Measurements from ENCODE around the gene TRIM2.

The TRIM2 gene

DNA sequence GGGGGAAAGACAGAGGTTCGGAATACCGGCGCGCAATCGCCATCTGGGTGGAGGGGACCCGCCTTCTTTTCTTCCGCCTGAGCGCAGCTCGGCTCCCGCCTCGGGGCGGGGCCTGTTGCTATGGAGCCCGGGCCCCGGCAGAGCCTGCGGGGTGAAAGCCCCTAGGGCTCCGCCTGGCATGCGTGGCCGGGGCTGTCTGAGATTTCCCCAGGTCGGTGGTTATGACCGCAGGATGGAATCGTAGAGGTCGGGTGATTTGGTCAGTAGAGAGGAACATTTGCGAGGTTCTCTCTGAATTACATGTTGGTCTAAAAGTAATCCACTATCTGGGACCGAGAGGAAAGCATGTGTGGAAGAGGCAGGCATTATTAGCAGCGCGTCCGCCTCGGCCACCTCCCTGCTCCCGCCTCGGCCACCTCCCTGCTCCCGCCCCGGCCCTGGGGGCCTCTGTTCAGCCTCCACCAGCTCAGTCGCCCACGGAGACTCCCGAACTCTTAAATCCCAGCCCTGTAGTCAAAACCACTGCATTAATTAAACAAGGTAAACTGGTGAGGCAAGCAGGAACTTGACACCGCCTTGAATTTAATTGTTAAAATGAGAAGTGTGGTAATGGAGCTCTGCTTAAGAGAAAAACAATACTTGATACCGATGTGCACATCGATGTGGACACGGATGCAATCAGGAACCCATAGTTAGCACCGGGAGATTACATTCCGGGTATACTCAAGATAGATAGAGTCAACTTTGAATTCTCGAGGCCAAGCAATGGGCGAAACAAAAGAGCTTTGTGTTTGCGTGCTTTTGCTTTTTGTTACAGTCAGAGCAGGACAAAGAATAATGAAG is 45.2 kb downstream of the TRIM2 start:
- peak; percentile 54 to 79 (median 60) for DNase-seq

DNA sequence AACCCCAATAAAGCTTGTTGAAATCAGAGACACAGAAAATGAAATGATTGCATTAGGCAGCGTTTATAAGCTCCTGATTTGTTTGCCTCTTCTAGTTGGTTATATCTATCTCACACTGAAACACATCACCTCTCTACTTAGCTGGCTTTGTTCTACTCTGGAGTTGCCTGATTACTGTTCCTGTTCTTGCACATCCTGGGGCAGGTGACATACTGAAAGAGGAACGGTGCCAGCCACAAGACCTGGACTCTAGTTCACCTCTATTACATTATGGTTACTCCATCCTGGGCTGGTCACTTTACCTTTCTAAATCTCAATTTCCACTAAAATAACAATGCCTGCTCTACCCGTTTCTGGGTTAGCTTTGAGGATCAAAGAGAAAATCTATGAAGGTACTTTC is 47.9 kb downstream of the TRIM2 start:
- DNase-seq, result no peak

DNA sequence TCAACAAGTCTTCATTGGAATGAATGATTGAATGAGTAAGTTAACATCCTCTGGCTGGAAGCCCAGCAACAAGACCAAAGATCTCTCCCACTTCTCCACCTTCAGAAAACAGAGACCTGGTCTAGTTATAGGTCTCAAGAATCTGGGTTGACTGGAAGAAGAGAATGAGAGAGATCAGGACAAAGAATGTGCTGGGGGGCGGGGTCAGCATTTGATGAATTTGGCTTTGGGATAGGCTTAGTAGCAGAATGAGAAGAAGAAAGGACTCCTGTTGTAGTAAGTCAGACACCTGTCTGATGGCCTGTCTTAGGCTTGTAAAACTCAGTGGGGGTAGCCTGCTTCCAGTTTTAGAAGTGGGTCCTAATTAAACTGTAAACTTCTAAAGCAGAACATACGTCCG is 51.0 kb downstream of the TRIM2 start:
- no peak for DNase-seq

DNA sequence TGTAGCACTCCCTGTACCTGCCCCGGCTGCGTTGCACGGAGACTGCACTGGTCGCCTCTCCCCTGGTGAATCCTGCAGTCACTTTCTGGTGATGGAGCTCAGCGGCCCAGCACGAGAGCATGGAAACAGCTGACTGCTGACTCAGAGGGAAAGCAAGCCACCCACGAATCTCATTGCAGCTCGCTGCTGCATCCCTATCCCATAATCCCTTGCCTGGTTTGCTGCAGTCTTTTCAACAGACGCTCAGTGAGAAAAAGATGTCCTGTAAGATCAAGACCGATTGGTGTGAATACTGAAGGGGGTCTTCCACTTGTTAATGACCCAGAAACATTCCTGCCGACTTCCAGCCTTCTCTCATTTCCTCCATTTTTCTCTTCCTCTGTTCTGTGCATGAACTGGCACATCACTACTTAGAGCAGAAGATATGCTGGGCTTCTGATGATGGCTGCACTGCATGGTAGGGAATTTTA is 52.9 kb downstream of the TRIM2 start:
- DNase-seq, result peak; percentile 45 to 72 (median 68)

DNA sequence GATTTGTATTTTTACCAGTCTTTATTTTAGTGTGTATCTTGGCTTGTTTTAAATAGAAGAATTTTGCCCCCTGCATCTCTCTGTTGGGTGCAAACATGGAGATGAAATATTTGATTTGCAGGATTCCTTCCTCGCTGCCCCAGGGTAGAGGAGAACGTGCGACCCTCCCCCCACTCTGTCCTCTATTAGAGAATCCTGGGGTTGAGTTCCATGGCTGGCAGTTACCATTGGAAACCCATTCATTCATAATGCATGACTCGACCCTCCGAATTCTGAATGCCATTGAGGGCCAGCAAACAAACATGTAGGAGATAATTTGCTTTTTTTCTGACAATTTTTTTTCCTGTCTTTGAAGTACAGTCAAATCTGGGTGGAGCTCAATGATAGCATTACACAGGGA is 53.7 kb downstream of the TRIM2 start:
- no peak for DNase-seq

DNA sequence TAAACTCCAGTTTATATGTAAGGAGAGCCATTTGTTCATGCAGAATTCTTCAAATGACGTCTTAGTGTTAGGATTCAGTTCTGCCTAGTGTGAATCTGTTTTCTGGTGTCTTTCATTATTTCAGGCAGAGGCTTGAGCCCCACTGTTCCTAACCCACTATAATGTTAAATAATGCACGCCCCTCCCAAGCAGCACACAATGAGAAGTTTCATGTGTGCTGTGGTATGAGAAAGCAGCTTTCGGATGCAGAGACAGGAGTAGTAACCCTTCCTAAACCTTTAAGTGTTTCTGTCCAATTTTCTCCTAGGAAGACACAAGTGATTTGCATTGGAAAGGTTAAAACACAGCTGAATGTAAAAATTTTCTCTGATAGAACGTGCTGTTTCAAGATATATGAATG is 54.5 kb downstream of the TRIM2 start:
- DNase-seq, result no peak

DNA sequence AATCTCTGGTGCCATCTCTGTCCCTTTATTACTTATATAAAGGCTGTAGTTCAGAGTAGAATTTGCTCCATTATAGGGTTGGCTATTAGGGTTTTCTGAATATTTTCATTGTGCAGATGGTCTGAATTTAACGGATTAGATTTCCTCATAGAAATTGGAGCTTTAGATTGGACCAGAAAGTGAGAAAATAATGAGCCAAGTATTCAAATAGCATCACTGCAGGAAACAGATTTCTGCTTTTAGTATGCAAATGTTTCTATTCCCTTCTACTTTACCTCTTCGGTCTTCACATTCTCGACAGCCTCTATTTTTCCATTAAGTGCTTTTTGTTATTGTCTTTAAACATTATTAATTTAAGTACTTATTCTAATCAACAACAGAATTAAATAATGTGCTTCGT is 55.4 kb downstream of the TRIM2 start:
- no peak for DNase-seq

DNA sequence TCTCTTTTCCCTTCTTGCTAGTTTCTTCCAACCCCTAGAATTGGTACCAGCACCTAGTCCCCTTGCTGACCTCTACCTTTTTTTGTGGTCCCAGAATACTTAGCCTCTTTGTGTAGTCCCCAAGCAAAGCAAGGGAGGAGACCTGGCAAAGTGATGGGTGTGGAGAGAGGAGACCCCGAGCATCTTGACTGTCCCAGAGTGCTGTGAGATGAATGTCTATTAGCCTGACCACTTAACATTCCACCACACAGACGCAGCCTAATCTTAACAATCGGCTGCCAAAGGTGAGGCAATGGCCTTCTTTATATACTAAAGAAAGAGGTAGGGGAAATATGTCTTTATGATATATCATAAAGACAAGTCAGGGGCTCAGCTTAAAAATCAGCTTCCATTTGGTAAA is 55.9 kb downstream of the TRIM2 start:
- no peak for DNase-seq

DNA sequence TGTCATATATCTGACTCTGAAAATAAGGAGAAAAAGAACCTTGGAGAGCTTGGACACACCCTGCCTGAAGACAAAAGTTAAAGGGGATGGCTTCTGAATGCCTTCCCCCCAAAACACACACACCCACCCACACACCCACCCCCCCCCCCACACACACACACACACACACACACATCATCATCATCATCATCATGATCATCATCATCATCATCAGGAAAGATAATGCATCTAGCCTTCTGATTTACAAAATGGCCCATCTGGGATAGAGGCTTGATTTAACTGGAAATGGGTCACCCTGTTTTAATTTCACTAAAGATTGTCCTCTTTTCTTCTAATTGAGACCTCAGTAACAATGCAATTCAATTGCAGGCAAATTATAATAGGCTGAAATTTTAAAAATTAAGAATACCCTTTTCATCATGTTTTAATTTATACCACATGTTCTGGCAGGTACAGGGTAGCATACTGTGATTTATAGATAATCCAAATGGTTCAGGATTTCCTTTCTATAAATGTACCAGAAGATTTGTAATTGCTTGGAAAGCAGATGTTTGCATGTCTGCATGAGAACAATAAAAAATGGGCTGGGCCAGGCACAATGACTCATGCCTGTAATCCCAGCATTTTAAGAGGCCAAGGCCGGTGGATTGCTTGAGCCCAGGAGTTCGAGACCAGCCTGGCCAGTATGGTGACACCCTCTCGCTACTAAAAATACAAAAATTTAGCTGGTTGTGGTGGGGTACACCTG is 56.5 kb downstream of the TRIM2 start:
- DNase-seq, result no peak

DNA sequence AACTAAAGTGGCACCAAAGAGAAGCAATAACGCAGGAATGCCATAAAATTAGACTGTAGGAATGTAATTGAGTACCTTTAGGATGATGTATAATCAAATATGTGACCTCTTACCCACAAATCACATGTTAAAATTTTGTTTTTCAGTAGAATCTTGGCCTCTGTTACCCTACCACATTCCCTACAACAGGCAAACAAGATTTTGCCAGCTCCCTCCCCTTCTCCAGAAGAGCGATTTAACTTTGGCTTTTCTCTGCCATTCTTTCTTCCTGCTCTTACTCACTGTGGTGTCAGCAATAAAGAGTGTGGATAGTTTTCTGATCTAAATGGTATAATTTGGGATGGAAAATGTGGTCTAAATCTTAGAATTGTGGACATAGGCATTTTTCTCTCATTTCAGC is 57.2 kb downstream of the TRIM2 start:
- DNase-seq, result no peak

DNA sequence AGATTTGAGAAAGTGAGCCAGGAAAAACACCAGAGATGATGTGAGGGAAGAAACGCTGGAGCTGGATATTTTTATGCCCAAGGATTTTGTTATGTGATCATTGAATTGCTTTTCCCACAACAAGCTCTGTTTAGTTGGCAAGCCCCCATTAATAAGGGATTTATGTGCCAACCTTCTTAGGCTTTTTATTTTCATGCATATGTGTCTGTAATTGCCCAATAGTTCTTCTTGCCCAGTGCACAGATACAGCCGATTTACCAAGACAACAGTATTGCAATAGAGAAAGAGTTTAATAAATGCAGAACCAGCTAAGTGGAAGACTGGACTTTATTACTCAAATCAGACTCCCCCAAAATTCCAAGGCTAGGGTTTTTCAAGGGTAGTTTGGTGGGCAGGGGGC is 57.7 kb downstream of the TRIM2 start:
- no peak for DNase-seq

DNA sequence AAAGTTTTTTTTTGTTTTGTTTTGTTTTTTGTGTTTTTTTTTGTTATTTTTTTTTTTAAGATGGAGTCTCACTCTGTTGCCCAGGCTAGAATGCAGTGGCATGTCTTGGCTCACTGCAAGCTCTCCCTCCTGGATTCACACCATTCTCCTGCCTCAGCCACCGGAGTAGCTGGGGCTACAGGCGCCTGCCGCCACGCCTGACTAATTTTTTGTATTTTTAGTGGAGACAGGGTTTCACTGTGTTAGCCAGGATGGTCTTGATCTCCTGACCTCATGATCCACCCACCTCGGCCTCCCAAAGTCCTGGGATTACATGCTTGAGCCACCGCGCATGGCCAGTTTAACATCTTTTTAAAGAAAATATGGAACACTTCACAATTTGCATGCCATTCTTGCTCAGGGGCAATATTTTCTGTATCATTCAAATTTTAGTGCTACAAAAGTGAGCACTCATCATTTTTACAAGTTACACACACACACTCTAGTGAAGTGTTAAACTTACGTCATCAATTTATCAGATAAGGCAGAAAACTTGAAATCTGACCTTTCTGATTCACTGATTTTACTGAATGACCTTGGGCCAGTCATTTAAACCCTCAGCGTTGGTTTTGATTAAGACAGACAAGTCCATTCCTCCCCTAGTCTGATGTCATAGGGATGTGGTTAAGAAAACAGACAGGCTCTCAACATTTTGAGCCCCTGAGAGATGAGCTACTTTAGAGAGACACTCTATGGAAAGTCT is 61.2 kb downstream of the TRIM2 start:
- DNase-seq, result no peak

DNA sequence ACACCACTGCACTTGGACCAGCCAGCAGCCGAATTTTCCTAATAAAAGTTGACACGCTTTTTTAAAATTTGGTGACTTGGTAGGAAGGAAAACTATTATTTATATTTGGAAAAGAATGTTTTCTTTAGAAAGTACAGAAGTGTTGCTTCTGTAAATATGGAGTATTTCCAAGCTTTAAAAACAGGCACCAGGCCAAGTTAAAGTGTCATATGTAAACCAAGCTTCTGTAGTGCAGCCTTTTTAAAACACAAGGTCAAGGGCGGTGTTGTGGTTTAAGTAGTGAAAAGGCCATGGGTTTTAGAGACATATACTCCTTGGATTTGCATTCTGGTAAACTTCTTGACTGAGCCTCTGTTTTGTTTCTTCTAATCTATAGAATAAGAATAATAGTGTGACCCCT is 62.7 kb downstream of the TRIM2 start:
- no peak for DNase-seq

DNA sequence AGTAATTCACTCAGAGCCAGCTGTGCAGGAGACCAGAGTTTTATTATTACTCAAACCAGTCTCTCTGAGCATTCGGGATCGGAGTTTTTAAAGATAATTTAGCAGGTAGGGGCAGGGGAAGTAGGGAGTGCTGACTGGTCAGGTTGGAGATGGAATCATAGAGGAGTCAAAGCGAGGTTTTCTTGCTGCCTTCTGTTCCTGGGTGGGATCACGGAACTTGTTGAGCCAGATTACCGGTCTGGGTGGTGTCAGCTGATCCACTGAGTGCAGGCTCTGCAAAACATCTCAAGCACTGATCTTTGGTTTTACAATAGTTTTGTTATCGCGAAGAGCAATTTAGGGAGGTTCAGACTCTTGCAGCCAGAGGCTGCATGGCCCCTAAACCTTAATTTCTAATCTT is 63.6 kb downstream of the TRIM2 start:
- DNase-seq, result no peak

DNA sequence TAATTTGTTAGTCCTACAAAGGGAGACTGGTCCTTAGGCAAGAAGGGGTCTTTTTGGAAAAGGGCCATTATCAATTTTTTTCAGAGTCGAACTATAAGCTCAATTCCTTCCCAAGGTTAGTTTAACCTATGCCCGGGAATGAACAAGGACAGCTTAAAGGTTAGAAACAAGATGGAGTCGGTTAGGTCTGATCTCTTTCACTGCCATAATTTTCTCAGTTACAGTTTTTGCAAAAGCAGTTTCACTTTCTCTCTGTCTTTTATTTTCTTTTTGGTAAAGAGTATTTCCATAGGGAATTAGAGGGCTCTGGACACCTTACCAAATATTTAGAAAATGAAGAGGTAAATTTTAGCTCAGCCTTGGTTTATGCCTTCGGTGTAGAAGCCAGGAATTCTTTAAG is 64.1 kb downstream of the TRIM2 start:
- DNase-seq, result no peak

DNA sequence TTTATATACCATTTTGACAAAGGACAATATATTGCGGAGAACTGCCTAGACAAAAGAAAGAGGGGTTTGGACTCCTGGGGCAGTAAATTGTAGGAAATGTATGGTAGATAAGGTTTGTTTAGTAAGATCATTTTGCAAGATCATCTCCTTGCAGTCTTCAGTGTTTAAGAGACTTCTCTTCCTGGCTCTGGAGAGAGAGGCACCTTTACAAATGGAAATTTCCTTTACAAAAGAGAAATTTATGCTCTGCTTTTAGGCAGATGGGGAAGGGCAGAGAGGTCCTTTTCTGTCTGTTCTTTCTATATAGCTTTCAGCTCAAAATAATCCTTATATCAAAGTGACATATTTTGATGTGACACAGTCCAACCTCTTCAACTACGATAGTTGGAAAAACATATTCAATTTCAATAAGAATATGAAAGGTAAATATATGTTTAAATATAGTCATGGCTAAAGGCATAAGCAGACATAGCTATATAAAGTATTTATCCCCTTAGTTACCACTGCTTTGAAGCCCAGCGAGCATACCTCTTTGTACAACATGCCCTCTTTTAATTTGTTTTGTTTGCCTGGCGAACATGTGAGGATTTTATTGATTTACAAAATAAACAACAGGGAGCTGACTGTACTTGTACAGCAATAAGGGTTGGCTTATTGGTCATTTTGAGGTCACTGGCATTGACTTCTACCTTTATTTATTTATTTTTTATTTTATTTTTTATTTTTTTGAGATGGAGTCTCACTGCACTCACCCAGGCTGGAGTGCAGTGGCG is 65.2 kb downstream of the TRIM2 start:
- DNase-seq, result no peak

DNA sequence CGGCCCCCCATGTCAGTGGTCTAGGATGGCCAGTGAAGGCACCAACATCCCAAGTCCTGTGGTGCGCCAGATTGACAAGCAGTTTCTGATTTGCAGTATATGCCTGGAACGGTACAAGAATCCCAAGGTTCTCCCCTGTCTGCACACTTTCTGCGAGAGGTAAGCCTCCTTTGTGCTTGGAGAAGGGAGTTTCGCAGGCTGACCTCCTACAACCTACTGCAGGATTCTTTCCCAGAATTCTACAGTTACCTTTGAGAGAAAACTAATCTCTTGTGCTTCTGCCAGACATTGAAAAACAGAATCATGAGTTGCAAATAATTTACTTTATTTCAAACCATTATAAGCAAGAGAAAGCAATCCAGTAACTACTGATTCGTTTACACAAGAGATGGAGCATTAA is 66.1 kb downstream of the TRIM2 start:
- DNase-seq, result no peak

DNA sequence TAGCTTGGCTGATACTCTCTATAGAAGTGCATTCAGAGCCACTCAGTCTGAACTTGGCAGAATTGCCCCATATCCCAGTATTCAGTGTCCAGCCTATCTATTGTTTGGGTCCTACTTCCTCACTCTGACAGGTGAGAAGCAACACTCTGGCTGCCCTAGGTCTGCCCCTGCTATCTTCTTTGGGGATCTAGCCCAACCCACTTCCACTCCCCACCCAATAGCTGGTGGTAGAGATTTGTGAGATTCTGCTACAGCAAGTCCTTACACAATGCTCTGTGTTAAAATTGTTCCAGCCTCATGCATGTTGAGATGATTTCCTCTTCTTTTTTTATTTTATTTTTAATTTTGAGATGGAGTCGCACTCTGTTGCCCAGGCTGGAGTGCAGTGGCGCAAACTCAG is 67.6 kb downstream of the TRIM2 start:
- DNase-seq, result no peak

DNA sequence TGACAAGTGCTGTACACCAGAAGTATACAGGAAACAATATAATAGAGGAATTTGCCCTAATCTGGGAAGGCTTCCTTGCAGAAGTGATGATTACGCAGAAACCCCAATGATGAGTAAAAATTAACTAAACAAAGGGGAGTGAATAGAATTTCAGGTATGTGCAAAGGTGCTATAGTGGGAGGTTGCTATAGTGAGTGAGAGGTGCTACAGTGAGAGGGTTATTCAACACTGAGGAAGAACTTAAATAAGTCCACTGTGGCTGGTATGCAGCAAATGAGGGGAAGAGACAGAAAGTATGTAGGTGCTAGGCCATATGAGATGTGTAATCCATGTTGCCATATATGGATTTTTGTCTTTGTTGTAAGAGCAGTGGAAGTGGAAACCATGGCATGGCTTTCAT is 69.5 kb downstream of the TRIM2 start:
- no peak for DNase-seq

DNA sequence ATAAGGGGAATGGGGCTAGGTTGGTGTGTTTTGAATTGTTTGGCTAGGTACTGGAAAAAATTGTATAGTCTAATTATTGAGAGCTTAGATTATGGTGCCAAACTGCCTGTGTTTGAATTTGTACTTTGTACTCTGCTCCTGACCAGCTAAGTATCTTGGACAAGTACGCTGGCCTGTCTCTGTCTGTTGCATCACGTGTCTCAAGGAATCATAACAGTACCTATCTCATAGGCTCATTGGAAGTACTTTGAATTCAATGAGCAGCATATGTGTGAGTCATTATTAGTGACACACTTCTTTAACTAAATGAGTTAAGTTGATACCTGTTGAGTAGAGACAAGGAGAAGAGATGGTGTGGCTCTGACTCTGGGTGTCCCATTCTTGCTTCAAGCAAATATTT is 70.7 kb downstream of the TRIM2 start:
- DNase-seq, result no peak

DNA sequence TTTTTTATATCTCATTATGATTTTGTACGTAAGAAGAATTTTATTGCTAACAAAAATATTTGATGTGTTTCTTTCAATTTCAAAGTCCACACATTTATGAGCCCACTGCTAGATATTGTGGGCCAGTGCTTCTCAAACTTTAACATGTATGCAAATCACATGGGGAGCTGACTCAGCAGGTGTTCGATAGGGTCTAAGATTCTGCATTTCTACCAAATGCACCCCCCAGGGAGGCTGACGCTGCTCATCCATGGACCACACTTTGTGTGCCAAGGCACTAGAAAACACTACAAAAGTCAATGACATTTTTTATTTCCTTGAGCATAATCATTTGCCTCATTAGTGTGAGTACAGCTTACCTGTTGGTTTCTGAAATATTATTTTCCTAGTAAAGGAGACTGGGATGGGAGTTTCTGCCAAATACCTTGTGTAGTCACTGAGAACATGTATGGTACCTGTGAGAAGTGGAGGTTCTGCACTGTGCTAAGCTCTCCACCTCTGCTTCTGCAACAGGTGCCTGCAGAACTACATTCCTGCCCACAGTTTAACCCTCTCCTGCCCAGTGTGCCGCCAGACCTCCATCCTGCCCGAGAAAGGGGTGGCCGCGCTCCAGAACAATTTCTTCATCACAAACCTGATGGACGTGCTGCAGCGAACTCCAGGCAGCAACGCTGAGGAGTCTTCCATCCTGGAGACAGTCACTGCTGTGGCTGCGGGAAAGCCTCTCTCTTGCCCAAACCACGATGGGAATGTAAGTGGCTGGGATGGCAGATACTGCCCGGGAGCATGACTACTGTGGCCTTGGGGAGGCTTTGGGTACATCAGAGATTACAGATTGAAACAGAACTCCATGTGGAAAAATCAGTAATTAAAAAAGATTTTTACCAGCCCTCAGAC is 71.4 kb downstream of the TRIM2 start:
- no peak for DNase-seq

DNA sequence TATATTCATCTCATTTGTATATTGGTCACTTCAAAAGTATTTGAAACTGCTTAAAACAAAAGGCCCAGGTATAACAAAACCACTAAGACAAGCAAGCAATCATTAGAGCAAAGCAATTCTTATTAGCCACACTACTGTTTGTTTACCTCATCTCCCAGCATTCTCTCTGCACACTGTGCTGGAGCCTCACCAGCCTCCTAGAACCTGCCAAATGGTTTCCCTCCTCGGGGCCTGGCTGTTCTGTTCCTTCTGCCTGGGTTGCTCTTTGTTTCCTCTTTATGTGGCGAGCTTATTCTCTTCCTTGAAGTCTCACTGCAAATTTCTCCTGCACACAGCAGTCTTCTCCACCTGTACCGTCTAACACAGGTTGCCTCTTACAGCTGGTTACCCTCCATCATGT is 72.7 kb downstream of the TRIM2 start:
- peak in 1 of 4 experiments; percentile 5 for DNase-seq
